ENCODE results near the gene SELENOO. TPM values are rescaled to one million over a fixed set of nuclear protein-coding genes. Genes with fewer than 3 reads are reported as not detected.

The SELENOO gene
- total RNA-seq, 1 experiment from 2014 or later: 21.9 TPM

- CTCF ChIA-PET: interaction anchor here (0.6 to 1.3 kb wide), 3 partner anchors 10 to 45 kb away, joined by 3 to 4 read pairs (median 3); no protein-coding TSS in a partner anchor
Observed at GRCh38 chr22:50194037-50194805, 6.6 kb upstream of the SELENOO start.

GRCh38 chr22:50196256-50196655 is 4.6 kb upstream of the SELENOO start:
- intact Hi-C loops (cut with micrococcal nuclease): no loop called here
- Mint-ChIP-seq H3K4me1 (ENCODE audit: insufficient read depth, unreplicated experiment) (peaks cover 3% of the 10 kb centered on the region), H3K36me3 (ENCODE audit: insufficient read depth, unreplicated experiment) (peaks cover 37% of the 10 kb centered on the region), H3K27me3 (ENCODE audit: insufficient read depth, unreplicated experiment) (no peaks in the 10 kb centered on the region), H3K4me3 (ENCODE audit: unreplicated experiment) (no peak overlapping the region), H3K27ac (ENCODE audit: low read depth, unreplicated experiment) (no peak overlapping the region), H3K9me3 (ENCODE audit: unreplicated experiment) (no peaks in the 10 kb centered on the region)
- no TSS peak for BruUV-seq (replicated peaks)
- TF ChIP-seq CTCF (IDR thresholded peaks at IDR 0.05; ENCODE audit: unreplicated experiment): no peak
- no peak for DNase-seq (ENCODE audit: unreplicated experiment)
- ChIA-PET POLR2A (no interaction called here), CTCF (no interaction called here)

More at GRCh38 chr22:50194037-50194805, 6.6 kb upstream of the SELENOO start:
- BruUV-seq (replicated peaks): no TSS peak
- peaks cover 5% of the 10 kb centered on the region for H3K4me1 Mint-ChIP-seq (ENCODE audit: insufficient read depth, unreplicated experiment)
- H3K36me3 Mint-ChIP-seq (ENCODE audit: insufficient read depth, unreplicated experiment): peaks cover 40% of the 10 kb centered on the region
- no peak for TF ChIP-seq CTCF (IDR thresholded peaks at IDR 0.05; ENCODE audit: unreplicated experiment)
- no peaks in the 10 kb centered on the region for H3K9me3 Mint-ChIP-seq (ENCODE audit: unreplicated experiment)
- no peak overlapping the region for H3K27ac Mint-ChIP-seq (ENCODE audit: low read depth, unreplicated experiment)
- intact Hi-C loops (cut with micrococcal nuclease): no loop called here
- no peak overlapping the region for H3K4me3 Mint-ChIP-seq (ENCODE audit: unreplicated experiment)
- POLR2A ChIA-PET: interaction anchor here (1.6 kb wide), 1 partner anchor 14 kb away, joined by 7 read pairs; no protein-coding TSS in a partner anchor
- no peaks in the 10 kb centered on the region for H3K27me3 Mint-ChIP-seq (ENCODE audit: insufficient read depth, unreplicated experiment)
- no peak for DNase-seq (ENCODE audit: unreplicated experiment)

- TF ChIP-seq CTCF (IDR thresholded peaks at IDR 0.05; ENCODE audit: unreplicated experiment): no peak
- ChIA-PET POLR2A (no interaction called here), CTCF (no interaction called here)
- H3K9me3 Mint-ChIP-seq (ENCODE audit: unreplicated experiment): no peaks in the 10 kb centered on the region
- H3K4me3 Mint-ChIP-seq (ENCODE audit: unreplicated experiment): no peak overlapping the region
- no peaks in the 10 kb centered on the region for H3K4me1 Mint-ChIP-seq (ENCODE audit: insufficient read depth, unreplicated experiment)
- intact Hi-C loops (cut with micrococcal nuclease): no loop called here
- DNase-seq (ENCODE audit: unreplicated experiment): no peak
- no peak overlapping the region for H3K27ac Mint-ChIP-seq (ENCODE audit: low read depth, unreplicated experiment)
- H3K36me3 Mint-ChIP-seq (ENCODE audit: insufficient read depth, unreplicated experiment): peaks cover 36% of the 10 kb centered on the region
- no TSS peak for BruUV-seq (replicated peaks)
- H3K27me3 Mint-ChIP-seq (ENCODE audit: insufficient read depth, unreplicated experiment): no peaks in the 10 kb centered on the region
Observed at GRCh38 chr22:50197000-50197800, 3.6 kb upstream of the SELENOO start.

GRCh38 chr22:50197856-50198623 is 2.8 kb upstream of the SELENOO start:
- intact Hi-C loops (cut with micrococcal nuclease): no loop called here
- ChIA-PET CTCF (no interaction called here), POLR2A (no interaction called here)
- H3K4me1 Mint-ChIP-seq (ENCODE audit: insufficient read depth, unreplicated experiment): no peaks in the 10 kb centered on the region
- peaks cover 40% of the 10 kb centered on the region for H3K36me3 Mint-ChIP-seq (ENCODE audit: insufficient read depth, unreplicated experiment)
- no peak for DNase-seq (ENCODE audit: unreplicated experiment)
- no peak overlapping the region for H3K4me3 Mint-ChIP-seq (ENCODE audit: unreplicated experiment)
- no peak overlapping the region for H3K27ac Mint-ChIP-seq (ENCODE audit: low read depth, unreplicated experiment)
- no peak for TF ChIP-seq CTCF (IDR thresholded peaks at IDR 0.05; ENCODE audit: unreplicated experiment)
- no peaks in the 10 kb centered on the region for H3K27me3 Mint-ChIP-seq (ENCODE audit: insufficient read depth, unreplicated experiment)
- no TSS peak for BruUV-seq (replicated peaks)
- no peaks in the 10 kb centered on the region for H3K9me3 Mint-ChIP-seq (ENCODE audit: unreplicated experiment)
